K562 (cell line): ENCODE data around the gene PDE11A. TPM values are rescaled to one million over a fixed set of nuclear protein-coding genes. Genes with fewer than 3 reads are reported as not detected.
A peak's percentile ranks its signal among the peaks of the same experiment; 100 is the strongest.

Experiments
- ATF3 ChIP-seq, 2 experiments: fragments of 450-650 bp in 1 of 2; sonication (generic) in 1 of 2; formaldehyde crosslinking in 1 of 2; IDR thresholded peaks in 1 of 2; conservative IDR thresholded peaks in 1 of 2; 2 replicates each; pipeline versions ENCODE4 v1.6.1 to v1.8.1; 2016 to 2023; ENCODE audit warnings: mild to moderate bottlenecking in 2 of 2, moderate library complexity in 2 of 2, inconsistent platforms in 1 of 2, missing genetic modification reagents in 1 of 2
- GABPA ChIP-seq: fragments of 200-800 bp; sonication (Bioruptor generic); conservative IDR thresholded peaks from 2 replicates; pipeline ENCODE4 v1.6.1; 2016; ENCODE audit warnings: low read depth, missing genetic modification characterization, missing compliant biosample characterization
- IRF1 ChIP-seq: sonication (generic); formaldehyde crosslinking; IDR thresholded peaks from 2 replicates; pipeline ENCODE4 v1.8.0; 2022; ENCODE audit warnings: missing genetic modification reagents, mild to moderate bottlenecking, borderline replicate concordance
- KDM2B ChIP-seq: fragments of 250-450 bp; sonication (Bioruptor Pico); IDR thresholded peaks from 2 replicates; pipeline ENCODE4 v1.8.0; 2021; ENCODE audit warnings: mild to moderate bottlenecking, moderate library complexity
- UBTF ChIP-seq, 2 experiments: IDR thresholded peaks; 2 replicates each; pipeline ENCODE4 v1.6.1; 2012; ENCODE audit warnings: improper control_type of control experiment in 2 of 2, low read depth in 2 of 2, low read length in 2 of 2, borderline replicate concordance in 1 of 2
- ZBTB2 ChIP-seq: fragments of 450-650 bp; IDR thresholded peaks from 2 replicates; pipeline ENCODE4 v1.6.1; 2016; ENCODE audit warnings: antibody characterized with exemption
- ZBTB40 ChIP-seq, 2 experiments: fragments of 450-650 bp in 1 of 2; sonication (generic) in 1 of 2; formaldehyde crosslinking in 1 of 2; IDR thresholded peaks; 2 replicates each; pipeline versions ENCODE4 v1.7.1 to v1.9.0; 2016 to 2022; ENCODE audit warnings: inconsistent platforms in 1 of 2, mild to moderate bottlenecking in 1 of 2, missing genetic modification reagents in 1 of 2
- ZNF551 ChIP-seq: fragments of 250-450 bp; sonication (Bioruptor Pico); IDR thresholded peaks from 2 replicates; pipeline ENCODE4 v1.5.0; 2021; ENCODE audit warnings: mild to moderate bottlenecking, moderate library complexity
- polyA plus RNA-seq, 8 experiments: library from polyadenylated mRNA; depleted of rRNA in 4 of 8; stranded (reverse) in 5 of 8; unstranded in 3 of 8; fragments of >200 nt; fragmentation: Nextera tagmentation in 2 of 8; fragmentation: Illumina TruSeq in 1 of 8; extraction: Ambion mirVana in 2 of 8; extraction: Trizol in 1 of 8; gene quantifications; 2 replicates each; pipeline versions ENCODE4 v1.2.1 to v1.2.3, GENCODE V29; 2011 to 2014; ENCODE audit warnings: inconsistent platforms in 1 of 8, missing spikeins in 1 of 8
- total RNA-seq, 7 experiments: library from RNA; depleted of rRNA in 6 of 7; stranded (reverse); fragments of >200 nt in 6 of 7; fragmentation: Illumina TruSeq in 2 of 7; extraction: Trizol in 2 of 7; gene quantifications; 2 replicates each; pipeline versions ENCODE4 v1.2.1 to v1.2.3, GENCODE V29; 2011 to 2021; ENCODE audit warnings: low replicate concordance in 1 of 7

PDE11A gene
- total and polyA plus RNA-seq, 9 of the 15 experiments (the other 6 are each of a cell fraction or from before 2014, with no cell fraction given), result 3.2 to 22.1 (median 5.7) TPM

- TF ChIP-seq IRF1, result no peak
- peak; percentile 85; the same call in 1 of the 2 replicates for TF ChIP-seq KDM2B (CRISPR knock-in tag)
- TF ChIP-seq UBTF (IDR thresholded peaks at IDR 0.05; ENCODE audit: borderline replicate concordance in 1 of 2, low read depth in 2 of 2, low read length in 2 of 2), result no peak
- TF ChIP-seq ZBTB2, result peak; percentile 96
- peak; percentile 98 for TF ChIP-seq GABPA (tag)
- no peak for TF ChIP-seq ZNF551 (CRISPR knock-in tag)
- peak; percentile 99 for TF ChIP-seq ZBTB40 (IDR thresholded peaks at IDR 0.05)
- TF ChIP-seq ZBTB40 (CRISPR knock-in tag; IDR thresholded peaks at IDR 0.05), result no peak
- no peak for TF ChIP-seq ATF3 (IDR thresholded peaks at IDR 0.05)
- TF ChIP-seq ATF3 (CRISPR knock-in tag; conservative IDR thresholded peaks at IDR 0.05), result peak; percentile 38; the same call in 1 of the 2 replicates
These were observed 454.0 kb downstream of the PDE11A start (continued) for GRCh38 chr2:177618255-177619253.
